Stimulated activated CD8-positive, alpha-beta memory T cell treated with anti-CD3 and anti-CD28 coated beads, Interleukin-15, amount 100 ng/mL, for 24 hours (primary cell): ENCODE data around the gene TNNT1.
A peak's percentile ranks its signal among the peaks of the same experiment; 100 is the strongest.
"Not testable (repeated sequence)": the region's sequence is repeated elsewhere in the genome, so short reads cannot be mapped to it uniquely, and the experiment has no call there.

Experiments
- DNase-seq: peaks from one replicate; pipeline ENCODE4 v3.0.0-alpha.2; 2020; ENCODE audit warnings: low read depth

Gene TNNT1, protein sequence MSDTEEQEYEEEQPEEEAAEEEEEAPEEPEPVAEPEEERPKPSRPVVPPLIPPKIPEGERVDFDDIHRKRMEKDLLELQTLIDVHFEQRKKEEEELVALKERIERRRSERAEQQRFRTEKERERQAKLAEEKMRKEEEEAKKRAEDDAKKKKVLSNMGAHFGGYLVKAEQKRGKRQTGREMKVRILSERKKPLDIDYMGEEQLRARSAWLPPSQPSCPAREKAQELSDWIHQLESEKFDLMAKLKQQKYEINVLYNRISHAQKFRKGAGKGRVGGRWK

DNA sequence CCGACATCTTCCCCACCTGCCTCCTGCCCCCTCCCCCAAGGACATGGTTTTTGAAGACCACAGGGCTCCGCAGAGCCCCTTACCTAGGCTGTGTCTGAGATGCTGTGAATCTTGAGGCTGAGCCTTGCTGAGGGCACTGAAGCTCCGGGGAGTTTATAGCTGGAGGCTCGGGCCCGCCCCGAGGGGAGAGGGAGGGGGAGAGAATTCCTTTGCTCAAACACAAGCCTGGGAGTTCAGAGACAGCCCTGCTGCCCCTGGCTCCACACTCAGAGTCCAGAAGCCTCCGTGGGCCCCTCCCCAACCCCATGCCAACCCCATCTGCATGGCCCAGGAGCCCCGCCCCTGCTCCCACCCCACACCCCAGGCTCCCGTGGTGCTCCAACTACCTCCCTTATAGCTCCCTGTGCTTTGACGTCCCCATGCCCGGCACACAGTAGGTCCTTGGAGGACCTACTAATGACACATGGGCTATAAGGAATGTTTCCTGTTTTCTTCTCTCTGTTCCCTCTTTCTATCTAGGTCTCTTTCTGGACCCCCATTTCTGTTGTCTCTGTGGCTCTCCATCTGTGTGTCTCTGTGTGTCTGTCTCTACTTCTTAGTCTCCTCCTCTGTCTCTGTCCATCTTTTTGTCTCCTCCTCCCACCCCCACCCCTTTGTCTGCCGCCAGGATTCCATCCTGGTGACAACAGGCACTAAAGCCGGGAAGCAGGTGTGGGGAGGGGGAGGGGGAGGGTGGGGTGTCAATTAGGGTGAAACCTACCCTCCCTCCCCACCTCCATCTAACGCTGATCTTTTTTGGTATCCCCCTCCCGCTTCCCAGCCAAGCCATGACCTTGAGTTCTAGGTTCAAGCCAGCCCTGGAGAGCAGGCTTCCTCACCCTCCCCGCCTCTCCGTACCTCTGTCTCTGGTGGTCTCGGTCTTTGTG is at the start of gene TNNT1:
Gene TNNT1, minus strand, starts transcription at position 129 of the 926 bp plus-strand sequence. CDS start 2,049 bp downstream, outside the sequence.
- DNase-seq = no peak

- no peak for DNase-seq
Observed at GRCh38 chr19:55198651-55199050, 49.6 kb upstream of the TNNT1 start.

GRCh38 chr19:55197528-55197927 is 48.5 kb upstream of the TNNT1 start:
- DNase-seq = no peak

GRCh38 chr19:55196803-55197202 is 47.8 kb upstream of the TNNT1 start:
- DNase-seq = no peak

GRCh38 chr19:55193481-55193880 is 44.5 kb upstream of the TNNT1 start:
- DNase-seq = no peak

- DNase-seq = no peak
Observed at GRCh38 chr19:55189403-55189835, 40.4 kb upstream of the TNNT1 start.

GRCh38 chr19:55188625-55189024 is 39.6 kb upstream of the TNNT1 start:
- DNase-seq = no peak

DNA sequence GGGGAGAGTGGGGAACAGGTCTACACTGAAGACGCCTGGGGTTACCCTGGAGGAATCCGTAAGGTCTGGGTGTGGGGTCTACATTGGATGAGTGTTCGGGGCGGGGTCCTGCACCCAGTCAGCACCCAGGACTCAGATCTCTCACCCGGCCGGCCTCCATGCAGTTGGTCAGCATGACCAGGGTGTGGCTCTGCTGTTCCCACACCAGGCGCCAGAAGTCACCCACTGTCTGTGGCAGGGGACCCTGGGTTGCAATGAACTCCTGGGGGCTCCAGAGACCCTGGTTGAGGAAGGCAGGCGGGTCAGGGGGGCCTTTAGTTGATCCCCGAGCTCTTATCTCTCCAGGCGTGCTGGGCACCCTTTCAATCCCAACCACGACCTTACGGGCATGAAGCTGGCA is 37.1 kb upstream of the TNNT1 start:
- no peak for DNase-seq

DNA sequence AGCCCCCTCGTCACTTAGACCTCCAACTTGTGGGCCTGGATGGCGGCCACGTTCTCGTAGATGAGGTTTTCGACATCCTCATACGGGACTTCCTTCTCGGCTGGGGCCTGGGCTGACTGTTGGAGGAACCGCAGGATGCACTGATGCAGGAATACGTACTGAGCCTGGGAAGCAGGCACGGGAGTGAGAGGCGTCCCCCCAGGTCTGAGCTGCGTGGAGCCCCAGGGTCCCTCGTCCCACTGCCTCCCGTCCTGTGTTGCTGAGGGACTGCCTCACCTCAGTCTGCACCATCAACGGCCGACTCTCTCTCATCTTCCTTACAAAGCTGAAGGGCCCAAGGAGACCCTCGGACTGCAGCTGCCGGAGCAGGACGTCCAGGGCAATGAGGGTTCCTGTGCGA is 32.7 kb upstream of the TNNT1 start:
- no peak for DNase-seq

GRCh38 chr19:55179606-55180484 is 30.8 kb upstream of the TNNT1 start, which contains the start of gene SYT5:
SYT5 (minus strand) TSS chr19:55180289; CDS start chr19:55179041, 1,248 bp downstream.
- peak; percentile 53 for DNase-seq

- DNase-seq = peak; percentile 82
Observed at GRCh38 chr19:55178781-55179599, 30.0 kb upstream of the TNNT1 start.

- DNase-seq = no peak
Observed at GRCh38 chr19:55176076-55176475, 27.1 kb upstream of the TNNT1 start.

DNA sequence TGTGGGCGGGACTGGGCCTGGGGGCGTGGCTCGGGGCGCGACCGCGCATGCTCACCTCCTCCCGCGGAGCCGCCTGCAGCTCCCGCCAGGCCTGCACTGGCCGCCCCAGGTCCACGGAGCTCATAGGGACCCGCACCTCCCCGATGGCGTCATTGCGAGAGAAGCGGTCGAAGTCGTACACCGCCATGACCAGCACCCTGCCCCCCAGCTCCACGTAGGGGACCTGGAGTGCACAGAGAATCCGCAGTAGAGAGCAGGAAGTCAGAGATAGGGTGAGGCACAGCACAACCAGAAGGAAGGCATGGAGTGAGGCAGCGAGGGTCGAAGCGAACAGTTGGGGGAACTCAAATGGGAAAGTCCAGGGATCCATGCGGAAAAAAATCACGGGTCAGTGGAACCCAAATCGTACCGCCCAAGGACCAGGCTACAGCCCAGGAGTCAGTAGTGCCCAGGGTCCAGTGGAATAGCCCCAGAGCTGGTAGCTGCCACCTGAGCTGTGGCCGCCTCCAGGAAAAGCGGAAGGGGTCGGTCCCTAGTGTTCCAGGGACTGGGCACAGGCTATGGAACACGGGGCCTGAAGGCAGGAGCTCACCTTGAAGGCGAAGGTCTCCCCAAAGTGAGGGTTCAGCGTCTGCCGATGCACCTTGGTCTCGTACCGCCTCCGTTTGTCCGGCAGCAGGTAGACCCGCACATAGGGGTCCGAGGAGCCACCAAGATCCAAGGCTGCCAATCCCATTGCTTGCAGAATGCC is 26.3 kb upstream of the TNNT1 start:
- no peak for DNase-seq

- no peak for DNase-seq
Observed at GRCh38 chr19:55174425-55175116, 25.6 kb upstream of the TNNT1 start.

GRCh38 chr19:55173714-55174409 is 24.9 kb upstream of the TNNT1 start:
- no peak for DNase-seq

DNA sequence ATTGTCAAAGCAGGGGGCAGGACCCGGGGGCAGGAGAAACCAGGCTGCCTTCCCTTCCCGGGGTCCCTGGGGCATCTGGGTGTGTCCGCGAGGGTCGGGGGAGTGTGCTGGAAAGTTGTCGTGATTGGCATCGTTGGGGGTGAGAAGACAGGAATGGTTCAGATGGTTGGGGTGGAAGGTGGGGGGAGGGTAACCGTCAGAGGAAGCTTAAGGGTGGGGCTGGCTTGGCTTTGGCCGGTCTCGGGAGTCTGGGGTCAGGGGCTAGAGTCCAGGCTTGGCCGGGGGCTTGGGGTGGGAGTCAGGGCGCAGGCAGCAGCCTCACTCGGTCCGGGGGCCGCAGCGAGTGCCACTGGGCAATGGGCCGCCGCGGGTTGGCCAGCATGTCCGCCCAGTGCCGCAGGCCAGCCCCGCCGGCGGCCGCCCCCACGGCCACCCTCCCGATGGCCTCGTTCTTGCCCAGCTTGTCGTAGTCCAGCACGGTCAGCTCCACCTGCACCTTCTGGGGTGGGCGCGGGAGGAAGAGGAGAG is 24.2 kb upstream of the TNNT1 start:
- DNase-seq = no peak

GRCh38 chr19:55172741-55173140 is 23.7 kb upstream of the TNNT1 start:
- no peak for DNase-seq

DNA sequence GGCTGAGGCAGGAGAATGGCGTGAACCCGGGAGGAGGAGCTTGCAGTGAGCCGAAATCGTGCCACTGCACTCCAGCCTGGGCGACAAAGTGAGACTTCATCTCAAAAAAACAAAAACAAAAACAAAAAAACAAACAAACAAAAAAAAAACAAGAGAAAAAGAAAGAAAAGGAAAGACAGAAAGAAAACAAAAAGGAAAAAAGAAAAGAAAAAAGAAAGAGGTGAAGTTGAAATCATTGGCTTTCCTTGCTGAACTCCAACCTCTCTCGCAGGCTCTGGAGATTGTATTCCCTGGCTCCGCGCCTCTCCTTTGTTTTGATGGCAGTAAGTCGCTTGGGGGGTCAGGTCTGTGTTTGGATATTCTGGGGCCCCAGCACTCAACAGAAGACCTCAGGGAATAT is 23.3 kb upstream of the TNNT1 start:
- DNase-seq = not testable (repeated sequence)

- no peak for DNase-seq
Observed at GRCh38 chr19:55171440-55171839, 22.4 kb upstream of the TNNT1 start.
